Fibroblast of skin of scalp (primary cell): ENCODE measurements around the gene CORO1C.
"Not testable (repeated sequence)": the region's sequence is repeated elsewhere in the genome, so short reads cannot be mapped to it uniquely, and the experiment has no call there.

ENCODE experiments used
- DNase-seq: peaks from one replicate; pipeline ENCODE4 v3.0.0-alpha.2; 2013

The CORO1C gene

GRCh38 chr12:108753976-108754375 lies 22.7 kb upstream of the CORO1C start:
- DNase-seq: no peak

- DNase-seq: no peak
Measured at GRCh38 chr12:108752387-108752786, 21.1 kb upstream of the CORO1C start.

DNA sequence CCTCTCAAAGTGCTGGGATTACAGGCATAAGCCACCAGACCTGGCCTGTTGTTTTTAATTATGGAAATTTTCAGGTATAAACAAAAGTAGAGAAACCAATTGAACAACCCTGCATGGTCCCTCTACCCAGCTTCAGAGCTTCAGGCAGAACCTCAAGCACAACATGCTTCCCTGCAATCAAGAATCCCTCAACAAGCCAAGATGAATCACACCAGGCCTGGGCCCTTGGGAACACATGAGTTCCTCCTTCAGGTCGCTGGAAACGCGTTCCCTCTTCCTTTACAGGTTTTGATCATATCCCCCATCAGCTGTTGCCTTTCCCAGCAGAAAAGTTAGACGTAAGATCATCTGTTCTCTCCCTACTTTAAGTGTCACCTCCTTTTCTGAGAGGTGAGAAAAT lies 20.5 kb upstream of the CORO1C start:
- DNase-seq: peak; percentile 37

GRCh38 chr12:108751003-108751402 lies 19.7 kb upstream of the CORO1C start:
- not testable (repeated sequence) for DNase-seq

GRCh38 chr12:108750526-108750925 lies 19.2 kb upstream of the CORO1C start:
- peak; percentile 40 for DNase-seq

GRCh38 chr12:108747563-108747962 lies 16.2 kb upstream of the CORO1C start:
- DNase-seq: no peak

DNA sequence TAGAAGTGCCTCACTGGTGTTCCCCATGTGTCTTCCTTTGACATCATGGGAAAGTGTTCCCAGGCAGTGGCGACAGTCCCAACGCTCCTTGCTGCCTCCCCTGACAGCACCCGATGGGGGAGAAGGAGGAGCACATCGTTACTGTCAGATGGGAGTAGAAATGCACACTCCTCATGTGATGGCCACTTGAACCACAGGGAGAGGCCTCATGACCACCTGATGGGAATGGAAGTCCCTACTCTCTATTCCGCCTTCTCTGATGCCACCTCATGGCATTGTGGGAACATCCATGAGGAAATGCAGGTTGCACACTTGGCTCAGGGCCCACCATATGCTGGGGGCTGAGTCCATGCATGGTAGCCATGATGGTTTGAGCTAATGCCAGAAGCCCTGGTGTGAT lies 14.3 kb upstream of the CORO1C start:
- no peak for DNase-seq

- no peak for DNase-seq
Measured at GRCh38 chr12:108744021-108744897, 12.9 kb upstream of the CORO1C start.

DNA sequence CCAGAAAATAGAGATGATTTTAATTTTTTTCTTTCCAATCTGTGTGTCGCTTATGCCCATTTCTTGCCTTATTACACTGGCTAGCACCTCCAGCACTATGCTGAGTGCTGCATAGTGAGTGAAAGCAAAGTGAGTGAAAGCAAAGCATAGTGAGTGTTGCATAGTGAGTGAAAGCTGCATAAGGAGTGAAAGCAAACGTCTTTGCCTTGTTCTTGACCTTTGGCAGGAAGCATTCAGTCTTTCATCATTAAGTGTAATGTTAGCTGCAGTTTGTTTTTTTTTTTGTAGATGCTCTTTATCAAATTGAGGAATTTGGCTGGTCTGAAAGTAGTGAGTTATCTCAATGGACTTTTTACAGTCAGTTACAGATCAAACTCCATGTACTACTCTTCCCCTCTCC lies 6.9 kb upstream of the CORO1C start:
- no peak for DNase-seq

DNA sequence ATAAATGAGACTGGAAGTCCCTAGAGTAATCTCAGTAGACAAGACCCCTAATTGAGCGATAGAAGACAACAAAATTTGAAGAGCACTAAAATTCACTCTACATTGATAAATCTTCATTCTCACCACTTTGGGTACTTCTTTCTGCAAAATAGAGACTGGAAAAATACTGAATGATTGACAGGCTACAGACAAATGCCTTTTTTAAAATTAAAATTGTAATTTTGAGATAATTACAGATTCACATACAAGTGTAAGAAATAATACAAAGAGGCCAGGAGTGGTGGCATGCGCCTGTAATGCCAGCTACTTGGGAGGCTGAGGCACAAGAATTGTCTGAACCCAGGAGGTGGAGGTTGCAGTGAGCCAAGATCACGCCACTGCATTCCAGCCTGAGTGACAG lies 4.5 kb upstream of the CORO1C start:
- DNase-seq: no peak

DNA sequence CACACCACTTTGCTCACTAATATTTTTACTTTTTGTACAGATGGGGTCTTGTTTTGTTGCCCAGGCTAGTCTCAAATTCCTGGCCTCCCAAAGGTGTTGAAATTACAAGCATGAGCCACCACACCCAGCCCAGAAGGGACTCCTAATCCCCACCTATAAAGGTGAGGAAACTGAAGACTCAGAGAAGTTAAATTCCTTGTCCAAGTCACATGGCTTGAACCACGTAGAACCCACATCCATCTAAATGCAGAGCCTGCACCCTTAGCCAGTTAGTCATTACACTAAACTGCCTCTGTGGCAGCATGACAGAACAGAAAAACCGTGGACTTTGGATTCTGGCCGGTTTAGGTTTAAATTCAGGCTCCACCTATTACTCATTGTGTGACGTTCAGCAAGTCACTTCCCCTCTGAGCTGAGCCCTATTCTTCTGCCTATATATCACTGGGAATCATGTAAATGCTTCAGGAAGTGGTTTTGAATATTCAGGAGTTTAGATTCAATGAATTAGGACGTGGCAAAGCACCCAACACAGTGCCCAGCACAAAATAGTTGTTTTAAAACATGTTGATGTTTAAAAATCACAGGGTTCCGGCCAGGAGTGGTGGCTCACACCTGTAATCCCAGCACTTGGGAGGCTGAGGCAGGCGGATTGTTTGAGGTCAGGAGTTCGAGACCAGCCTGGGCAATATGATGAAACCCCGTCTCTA lies 3.0 kb upstream of the CORO1C start:
- DNase-seq: peak; percentile 90

DNA sequence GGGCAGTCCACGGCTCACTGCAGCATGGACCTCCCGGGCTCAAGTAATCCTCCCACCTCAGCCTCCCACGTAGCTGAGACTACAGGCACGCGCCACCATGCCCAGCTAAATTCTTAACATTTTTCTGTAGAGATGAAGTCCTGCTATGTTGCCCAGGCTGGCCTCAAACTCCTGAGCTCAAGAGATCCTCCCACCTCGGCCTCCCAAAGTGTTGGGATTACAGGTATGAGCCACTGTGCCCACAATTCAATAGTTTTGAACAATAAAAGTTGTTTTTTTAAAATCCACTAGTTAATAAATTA lies 1.9 kb upstream of the CORO1C start:
- DNase-seq: not testable (repeated sequence)

DNA sequence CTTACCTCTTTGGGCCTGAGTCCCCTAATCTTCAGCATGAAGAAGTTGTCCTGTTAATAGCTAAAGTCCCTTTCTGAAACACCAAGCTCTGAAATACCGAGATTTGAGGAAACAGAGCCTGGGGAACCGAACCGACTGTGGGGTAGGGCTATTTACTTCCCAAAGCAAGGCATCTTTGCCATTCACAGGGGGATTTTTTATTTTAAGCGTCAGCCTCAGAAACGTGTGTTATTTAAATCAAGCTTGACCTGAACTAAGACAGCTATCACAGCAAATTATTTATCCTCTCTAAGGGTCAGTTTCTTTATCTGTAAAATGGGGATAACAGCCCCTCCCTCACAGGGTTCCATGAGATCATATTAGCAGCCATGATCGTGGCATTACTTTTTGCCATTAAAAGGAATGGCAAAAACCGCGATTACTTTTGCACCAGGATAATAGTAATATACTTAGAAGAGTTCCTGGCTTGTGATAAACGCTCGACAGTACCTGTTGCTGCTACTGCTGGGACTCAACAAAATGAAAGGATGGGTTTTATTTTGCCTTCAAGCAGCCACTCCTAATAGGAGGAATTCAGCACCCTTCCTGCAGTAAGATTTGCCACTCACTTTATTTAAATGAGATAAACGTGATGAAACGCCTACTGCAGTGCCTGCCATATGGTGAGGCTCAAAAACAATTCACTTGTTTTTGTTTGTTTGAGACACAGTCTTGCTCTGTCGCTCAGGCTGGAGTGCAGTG lies 1.3 kb upstream of the CORO1C start:
- DNase-seq: no peak

GRCh38 chr12:108731866-108732461 lies 646 bp upstream of the CORO1C start:
- peak; percentile 98 for DNase-seq

- DNase-seq: peak; percentile 83
Measured at GRCh38 chr12:108730365-108731104, 783 bp downstream of the CORO1C start.

GRCh38 chr12:108729612-108730364 lies 1.5 kb downstream of the CORO1C start:
- peak; percentile 50 for DNase-seq

DNA sequence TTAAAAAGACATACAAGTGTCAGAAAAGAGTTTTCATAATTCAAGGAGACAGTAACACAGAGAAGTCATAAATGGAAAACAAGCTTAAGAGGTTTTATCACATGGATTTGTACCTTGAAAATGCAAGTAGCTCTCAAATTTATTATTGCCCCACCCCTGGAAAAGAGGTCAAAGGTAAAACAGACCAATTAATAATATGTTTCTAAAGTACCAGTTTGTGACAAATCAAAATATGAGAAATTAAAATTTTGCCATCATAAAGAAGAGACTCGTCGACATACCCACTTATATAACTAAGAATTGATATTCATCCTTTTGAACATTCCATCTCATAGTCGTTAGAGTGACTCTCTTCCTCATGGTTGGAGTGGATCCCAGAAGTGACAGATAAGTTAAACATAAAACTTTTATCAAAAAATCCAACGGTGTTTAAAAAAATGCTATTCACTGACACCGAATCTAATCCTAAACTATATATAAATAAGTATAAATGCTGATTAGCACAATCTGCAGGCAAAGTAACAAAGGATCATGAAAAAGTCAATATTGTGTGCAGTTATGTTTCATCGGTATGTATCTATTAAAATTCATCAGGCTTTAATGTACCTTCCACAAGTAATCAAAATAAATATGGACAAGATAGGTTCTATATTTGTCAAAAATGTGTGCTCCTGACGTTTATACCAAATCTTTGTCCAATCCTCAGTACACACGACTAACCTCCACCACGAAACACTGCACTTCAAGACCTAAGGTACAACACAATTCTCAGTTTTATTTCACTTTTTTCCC lies 2.3 kb downstream of the CORO1C start:
- DNase-seq: no peak

GRCh38 chr12:108727868-108728735 lies 3.2 kb downstream of the CORO1C start:
- no peak for DNase-seq

DNA sequence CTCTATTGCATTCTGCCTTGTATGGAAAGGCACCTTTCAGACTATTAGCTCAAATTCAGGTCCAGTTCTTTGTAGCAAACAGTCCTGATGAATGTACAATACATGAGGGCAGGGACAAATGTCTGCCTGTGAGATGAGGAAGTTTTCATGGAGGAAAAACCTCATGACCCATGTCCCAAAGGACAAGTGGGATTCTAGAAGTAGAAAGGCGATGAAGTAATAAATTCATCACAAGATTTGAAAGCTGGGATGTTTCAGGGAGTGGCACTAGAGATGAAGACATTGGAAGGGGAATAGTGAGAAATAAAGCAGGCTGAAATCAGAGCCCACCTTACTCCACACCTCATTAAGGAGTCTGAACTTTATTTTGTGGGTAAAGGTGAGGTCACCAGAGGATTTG lies 4.2 kb downstream of the CORO1C start:
- no peak for DNase-seq

DNA sequence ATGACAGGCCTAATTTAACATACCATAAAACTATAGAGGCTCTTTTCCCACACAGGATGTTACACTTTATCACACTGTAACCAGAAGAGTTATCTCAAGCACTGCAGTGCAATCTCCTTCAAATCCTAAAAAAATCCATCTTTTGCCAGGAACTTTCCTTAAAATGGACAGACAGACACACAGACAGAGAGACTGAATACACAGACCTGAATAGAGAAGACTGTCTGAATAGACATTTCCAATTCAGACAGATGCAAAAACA lies 6.5 kb downstream of the CORO1C start:
- DNase-seq: no peak
